ENCODE data around the gene MMAB. TPM values are rescaled to one million over a fixed set of nuclear protein-coding genes. Genes with fewer than 3 reads are reported as not detected.

MMAB gene
- total RNA-seq, 4 donors from 2014 or later: 4.4 to 18.7 (median 11.9) TPM

- Histone ChIP-seq H3K4me3 (no peak overlapping the region), H3K4me1 (no peaks in the 10 kb centered on the region), H3K27ac (no peak overlapping the region), H3K27me3 (no peaks in the 10 kb centered on the region), H3K9me3 (no peaks in the 10 kb centered on the region), H3K36me3 (peaks cover 0 to 17% (median 5%) of the 10 kb centered on the region in 4 donors)
- TF ChIP-seq EP300 (IDR thresholded peaks at IDR 0.05; ENCODE audit: low read depth) (no peak), POLR2AphosphoS5 (IDR thresholded peaks at IDR 0.05) (no peak), CTCF (IDR thresholded peaks at IDR 0.05) (no peak), POLR2A (IDR thresholded peaks at IDR 0.05) (no peak)
- 90 to 91% methylated on average over 4 to 8 of the region's 8 CpGs for WGBS, 2 donors (ENCODE audit: low coverage in 1 of 2)
- DNase-seq: no peak
- intact Hi-C loops (cut with DNase I; ENCODE audit: low total_unique reads): no loop called here
- in situ Hi-C loops (cut with MboI; ENCODE audit: low pct_ligation_motif_present in 1 of 4, low pct_unique_long_range_greater_than_20kb in 1 of 4, low sequenced_read_pairs in 3 of 4): no loop called here
Measured at GRCh38 chr12:109580272-109580671, 7.0 kb upstream of the MMAB start.

GRCh38 chr12:109579639-109580038 lies 6.3 kb upstream of the MMAB start:
- H3K27me3 ChIP-seq: no peaks in the 10 kb centered on the region
- peaks cover 0 to 4% (median 2%) of the 10 kb centered on the region in 4 donors for H3K4me1 ChIP-seq
- H3K36me3 ChIP-seq: peaks cover 0 to 17% (median 5%) of the 10 kb centered on the region in 4 donors
- WGBS, 2 donors (ENCODE audit: low coverage in 1 of 2): 85% methylated on average over 7 of the region's 7 CpGs; no CpG with 5 or more reads in 1 of the 2 donors
- no peak overlapping the region for H3K4me3 ChIP-seq
- no peak for DNase-seq
- no peak overlapping the region for H3K27ac ChIP-seq
- no peak for TF ChIP-seq EP300 (IDR thresholded peaks at IDR 0.05; ENCODE audit: low read depth)
- no peak for TF ChIP-seq CTCF (IDR thresholded peaks at IDR 0.05)
- no peak for TF ChIP-seq POLR2A (IDR thresholded peaks at IDR 0.05)
- no peak for TF ChIP-seq POLR2AphosphoS5 (IDR thresholded peaks at IDR 0.05)
- no peaks in the 10 kb centered on the region for H3K9me3 ChIP-seq
- in situ Hi-C loops (cut with MboI; ENCODE audit: low pct_ligation_motif_present in 1 of 4, low pct_unique_long_range_greater_than_20kb in 1 of 4, low sequenced_read_pairs in 3 of 4): no loop called here
- intact Hi-C loops (cut with DNase I; ENCODE audit: low total_unique reads): no loop called here

DNA sequence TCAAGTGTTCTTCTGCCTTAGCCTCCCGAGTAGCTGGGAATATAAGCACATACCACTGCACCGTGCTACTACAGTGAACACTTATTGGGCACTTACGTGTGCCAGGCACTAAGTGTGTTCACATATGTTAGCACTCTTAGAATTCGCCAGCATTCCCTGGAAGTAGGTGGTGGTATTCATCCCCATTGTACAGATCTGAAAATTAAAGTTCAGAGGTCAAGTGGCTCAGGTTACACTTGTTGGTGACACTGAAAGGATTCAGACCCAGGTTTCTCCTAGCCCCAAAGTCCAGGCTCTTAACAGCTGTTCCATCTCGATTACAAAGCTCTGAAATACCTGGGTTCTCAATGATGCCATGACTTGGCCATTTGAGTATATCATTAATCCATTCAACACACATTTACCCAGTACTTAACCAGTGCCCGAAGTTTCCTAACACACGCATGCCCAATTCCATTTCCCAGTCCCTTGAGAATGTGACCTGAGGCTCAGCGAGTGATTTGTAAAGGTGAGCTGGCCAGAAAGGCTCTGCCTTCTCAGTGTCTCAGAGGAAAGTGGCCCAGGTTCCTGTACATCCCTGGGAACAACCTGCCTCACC lies 5.1 kb upstream of the MMAB start:
- Histone ChIP-seq H3K27me3 (no peaks in the 10 kb centered on the region), H3K4me3 (no peak overlapping the region), H3K36me3 (peaks cover 0 to 17% (median 5%) of the 10 kb centered on the region in 4 donors), H3K4me1 (peaks cover 4 to 11% (median 10%) of the 10 kb centered on the region in 4 donors), H3K27ac (no peak overlapping the region), H3K9me3 (no peaks in the 10 kb centered on the region)
- intact Hi-C loops (cut with DNase I; ENCODE audit: low total_unique reads) (no loop called here), in situ Hi-C loops (cut with MboI; ENCODE audit: low pct_ligation_motif_present in 1 of 4, low pct_unique_long_range_greater_than_20kb in 1 of 4, low sequenced_read_pairs in 3 of 4) (no loop called here)
- 83 to 93% methylated on average over 5 to 8 of the region's 8 CpGs for WGBS, 2 donors (ENCODE audit: low coverage in 1 of 2)
- no peak for DNase-seq
- no peak for TF ChIP-seq EP300 (IDR thresholded peaks at IDR 0.05; ENCODE audit: low read depth)

- Histone ChIP-seq H3K4me3 (no peak overlapping the region), H3K36me3 (peaks cover 0 to 17% (median 5%) of the 10 kb centered on the region in 4 donors), H3K27ac (no peak overlapping the region), H3K9me3 (no peaks in the 10 kb centered on the region), H3K27me3 (no peaks in the 10 kb centered on the region), H3K4me1 (peaks cover 7 to 17% (median 13%) of the 10 kb centered on the region in 4 donors)
- no peak for DNase-seq
- TF ChIP-seq EP300 (IDR thresholded peaks at IDR 0.05; ENCODE audit: low read depth) (no peak), POLR2A (IDR thresholded peaks at IDR 0.05) (no peak), CTCF (IDR thresholded peaks at IDR 0.05) (no peak), POLR2AphosphoS5 (IDR thresholded peaks at IDR 0.05) (no peak)
- WGBS, 2 donors (ENCODE audit: low coverage in 1 of 2): 93% methylated on average over 1 of the region's 1 CpG; no CpG with 5 or more reads in 1 of the 2 donors
- in situ Hi-C loops (cut with MboI; ENCODE audit: low pct_ligation_motif_present in 1 of 4, low pct_unique_long_range_greater_than_20kb in 1 of 4, low sequenced_read_pairs in 3 of 4): no loop called here
- intact Hi-C loops (cut with DNase I; ENCODE audit: low total_unique reads): no loop called here
Measured at GRCh38 chr12:109577311-109577710, 4.0 kb upstream of the MMAB start.

All from transverse colon (tissue), 4 donors.